NCI-H524 treated with DMSO at 0.1 percent for 48 hours (cell line): ENCODE data around the gene SNX8.

Experiments
- DNase-seq: peaks from one replicate; lab custom pipeline; 2025; lab: John Stamatoyannopoulos, UW

The SNX8 gene

GRCh38 chr7:2244404-2244995, 69.7 kb downstream of the SNX8 start:
- DNase-seq = no peak

GRCh38 chr7:2243458-2243857, 70.8 kb downstream of the SNX8 start:
- DNase-seq = no peak

GRCh38 chr7:2242541-2243429, 71.5 kb downstream of the SNX8 start:
- DNase-seq = peak; percentile 41

- DNase-seq = no peak
Measured at GRCh38 chr7:2241580-2242540, 72.4 kb downstream of the SNX8 start, which contains the start of the genes MRM2 and NUDT1. MRM2 (minus strand) TSS chr7:2242205; CDS start chr7:2242169, 36 bp downstream. NUDT1 (plus strand) TSS chr7:2242226; CDS start chr7:2244575, 2,349 bp downstream.

GRCh38 chr7:2239242-2239641, 75.0 kb downstream of the SNX8 start:
- no peak for DNase-seq

GRCh38 chr7:2237109-2237602, 77.1 kb downstream of the SNX8 start:
- no peak for DNase-seq

GRCh38 chr7:2233926-2234325, 80.3 kb downstream of the SNX8 start:
- DNase-seq = no peak

- DNase-seq = peak; percentile 29
Measured at GRCh38 chr7:2232766-2233520, 81.3 kb downstream of the SNX8 start, which contains the start of gene MAD1L1. MAD1L1 (minus strand) TSS chr7:2232945; CDS start chr7:2230133, 2,812 bp downstream.

- no peak for DNase-seq
Measured at GRCh38 chr7:2231992-2232765, 82.1 kb downstream of the SNX8 start.

GRCh38 chr7:2230882-2231281, 83.4 kb downstream of the SNX8 start:
- no peak for DNase-seq

- no peak for DNase-seq
Measured at GRCh38 chr7:2230226-2230625, 84.0 kb downstream of the SNX8 start.

GRCh38 chr7:2229467-2229866, 84.8 kb downstream of the SNX8 start:
- DNase-seq = no peak

- no peak for DNase-seq
Measured at GRCh38 chr7:2228921-2229320, 85.3 kb downstream of the SNX8 start.

GRCh38 chr7:2227699-2228098, 86.5 kb downstream of the SNX8 start:
- DNase-seq = no peak

- DNase-seq = no peak
Measured at GRCh38 chr7:2225830-2226229, 88.4 kb downstream of the SNX8 start.

- no peak for DNase-seq
Measured at GRCh38 chr7:2225336-2225735, 88.9 kb downstream of the SNX8 start.

GRCh38 chr7:2224934-2225333, 89.3 kb downstream of the SNX8 start:
- no peak for DNase-seq

GRCh38 chr7:2224491-2224928, 89.7 kb downstream of the SNX8 start:
- DNase-seq = no peak

GRCh38 chr7:2223321-2223720, 90.9 kb downstream of the SNX8 start:
- no peak for DNase-seq

GRCh38 chr7:2222516-2222915, 91.7 kb downstream of the SNX8 start:
- no peak for DNase-seq
